Gastrocnemius medialis (tissue), 4 donors: Measurements from ENCODE around the gene THTPA.
A peak's percentile ranks its signal among the peaks of the same experiment; 100 is the strongest.

Source experiments
- POLR2A ChIP-seq, 2 donors: fragments of 450-650 bp; IDR thresholded peaks; one replicate each; pipeline ENCODE4 v1.6.1; 2017; ENCODE audit warnings: antibody characterized with exemption in 2 of 2, mild to moderate bottlenecking in 2 of 2, moderate library complexity in 2 of 2
- TF ChIP-seq, protein P1 (sequence below), 5 experiments: fragments of 450-650 bp in 3 of 5; fragments of 200-600 bp in 2 of 5; sonication (generic) in 2 of 5; IDR thresholded peaks in 4 of 5; conservative IDR thresholded peaks in 1 of 5; 1 replicate in 4 of 5; 2 replicates in 1 of 5; pipeline ENCODE4 v1.5.1; 2016 to 2019; ENCODE audit warnings: antibody characterized with exemption in 5 of 5, mild to moderate bottlenecking in 3 of 5, moderate library complexity in 3 of 5

DNA sequence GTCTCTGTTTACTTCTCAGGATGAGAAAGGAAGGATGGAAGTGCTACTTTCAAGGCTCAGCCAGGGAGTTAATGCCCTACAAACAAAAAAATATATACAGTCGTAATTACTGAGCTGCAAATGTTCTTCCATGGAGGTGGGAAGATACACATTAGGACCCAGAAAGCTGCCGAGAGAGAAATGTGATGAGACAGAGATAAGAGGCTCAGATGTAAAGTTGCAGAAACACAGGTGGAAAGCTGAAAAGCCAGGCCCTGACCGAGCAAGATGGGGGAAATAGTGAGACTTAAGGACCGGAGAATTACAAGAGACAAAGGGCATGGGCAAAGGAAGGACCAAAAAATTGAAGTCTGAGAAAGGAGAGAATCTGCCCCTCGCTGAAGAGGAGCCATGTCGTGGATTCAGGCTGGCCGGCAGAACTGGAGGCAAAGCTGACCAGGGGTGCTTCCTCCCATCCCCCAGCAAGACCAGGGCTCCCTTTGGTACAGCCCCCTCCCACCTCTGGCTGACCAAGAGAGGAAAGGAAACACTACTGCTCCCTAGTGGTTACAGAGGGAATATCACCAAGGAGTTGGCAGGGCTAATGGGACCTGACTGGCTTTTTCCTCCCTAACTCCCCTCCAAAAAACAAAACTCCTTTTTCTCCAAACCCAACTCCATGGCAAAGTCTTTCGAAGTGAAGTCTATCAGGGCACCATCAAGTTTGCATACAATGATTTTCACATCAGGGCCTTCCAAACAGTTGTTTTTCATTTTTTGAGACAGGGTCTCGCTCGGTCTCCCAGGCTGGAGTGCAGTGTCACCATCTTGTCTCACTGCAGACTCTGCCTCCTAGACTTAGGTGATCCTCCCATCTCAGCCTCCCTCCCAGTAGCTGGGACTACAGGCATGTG, 16.6 kb upstream of the THTPA start:
- TF ChIP-seq, protein P1, sequence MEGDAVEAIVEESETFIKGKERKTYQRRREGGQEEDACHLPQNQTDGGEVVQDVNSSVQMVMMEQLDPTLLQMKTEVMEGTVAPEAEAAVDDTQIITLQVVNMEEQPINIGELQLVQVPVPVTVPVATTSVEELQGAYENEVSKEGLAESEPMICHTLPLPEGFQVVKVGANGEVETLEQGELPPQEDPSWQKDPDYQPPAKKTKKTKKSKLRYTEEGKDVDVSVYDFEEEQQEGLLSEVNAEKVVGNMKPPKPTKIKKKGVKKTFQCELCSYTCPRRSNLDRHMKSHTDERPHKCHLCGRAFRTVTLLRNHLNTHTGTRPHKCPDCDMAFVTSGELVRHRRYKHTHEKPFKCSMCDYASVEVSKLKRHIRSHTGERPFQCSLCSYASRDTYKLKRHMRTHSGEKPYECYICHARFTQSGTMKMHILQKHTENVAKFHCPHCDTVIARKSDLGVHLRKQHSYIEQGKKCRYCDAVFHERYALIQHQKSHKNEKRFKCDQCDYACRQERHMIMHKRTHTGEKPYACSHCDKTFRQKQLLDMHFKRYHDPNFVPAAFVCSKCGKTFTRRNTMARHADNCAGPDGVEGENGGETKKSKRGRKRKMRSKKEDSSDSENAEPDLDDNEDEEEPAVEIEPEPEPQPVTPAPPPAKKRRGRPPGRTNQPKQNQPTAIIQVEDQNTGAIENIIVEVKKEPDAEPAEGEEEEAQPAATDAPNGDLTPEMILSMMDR (IDR thresholded peaks at IDR 0.05 in 4 of 5, conservative IDR thresholded peaks at IDR 0.05 in 1 of 5), result peak; percentile 33 to 74 (median 53)
- no peak for TF ChIP-seq POLR2A (IDR thresholded peaks at IDR 0.05)
